Ascending aorta (tissue), 2 donors: ENCODE measurements around the gene PIEZO1. TPM values are rescaled to one million over a fixed set of nuclear protein-coding genes. Genes with fewer than 3 reads are reported as not detected.

Source experiments
- DNase-seq, 2 donors: peaks; one replicate each; pipeline ENCODE4 v3.0.0-alpha.2; 2019; ENCODE audit warnings: low spot score in 2 of 2
- H3K27ac ChIP-seq, 2 donors: fragments of 200-600 bp; sonication (generic); one replicate each; pipeline ENCODE4 v1.5.1; 2016 to 2017; ENCODE audit warnings: mild to moderate bottlenecking in 1 of 2
- H3K27me3 ChIP-seq: fragments of 200-600 bp; sonication (generic); one replicate; pipeline ENCODE4 v1.5.1; 2017
- H3K36me3 ChIP-seq, 2 donors: fragments of 200-600 bp; sonication (generic); one replicate each; pipeline ENCODE4 v1.5.1; 2016
- H3K4me1 ChIP-seq, 2 donors: fragments of 200-600 bp; sonication (generic); one replicate each; pipeline ENCODE4 v1.5.1; 2016 to 2017; ENCODE audit warnings: mild to moderate bottlenecking in 1 of 2
- H3K4me3 ChIP-seq, 2 donors: fragments of 200-600 bp; sonication (generic); one replicate each; pipeline ENCODE4 v1.5.1; 2016 to 2017; ENCODE audit warnings: mild to moderate bottlenecking in 1 of 2
- H3K9me3 ChIP-seq, 2 donors: fragments of 200-600 bp; sonication (generic); one replicate each; pipeline ENCODE4 v1.5.1; 2016
- CTCF ChIP-seq, 3 experiments: fragments of 200-600 bp in 2 of 3; fragments of 450-650 bp in 1 of 3; sonication (generic) in 2 of 3; IDR thresholded peaks; one replicate each; pipeline ENCODE4 v1.5.1; 2016 to 2019; ENCODE audit warnings: antibody characterized with exemption in 3 of 3, mild to moderate bottlenecking in 1 of 3, moderate library complexity in 1 of 3
- intact Hi-C: fragments of 100-400 bp; cut with DNase I; formaldehyde crosslinking; loops from one replicate; pipeline ENCODE4 v1.15.1; 2023
- total RNA-seq: library from RNA; depleted of rRNA; stranded (reverse); fragments of >200 nt; gene quantifications from one replicate; pipeline ENCODE4 v1.1.0, GENCODE V29; 2016

PIEZO1 gene
- total RNA-seq, 1 donor from 2014 or later, result 428 TPM

- intact Hi-C loops, result no loop called here
- DNase-seq, result no peak
- H3K27ac ChIP-seq, result no peak overlapping the region
Measured at GRCh38 chr16:88787579-88788314, 2.7 kb upstream of the PIEZO1 start.

GRCh38 chr16:88784856-88785105 lies 239 bp downstream of the PIEZO1 start:
- no peak for DNase-seq
- Histone ChIP-seq H3K4me1 (peaks cover 15 to 26% of the 10 kb centered on the region in 2 donors), H3K27ac (peak overlapping the region; percentile 90 to 93), H3K27me3 (no peaks in the 10 kb centered on the region), H3K36me3 (no peaks in the 10 kb centered on the region), H3K4me3 (peak overlapping the region; percentile 93 to 95), H3K9me3 (no peaks in the 10 kb centered on the region)
- intact Hi-C loops, result loop anchor here (1.0 to 2.0 kb wide), 8 partner anchors 16 to 121 kb away; partner anchors contain the start of genes CDT1, CTU2, GALNS and MVD
- no peak for TF ChIP-seq CTCF (IDR thresholded peaks at IDR 0.05)

More at GRCh38 chr16:88787579-88788314, 2.7 kb upstream of the PIEZO1 start:
- no peak overlapping the region for H3K4me3 ChIP-seq
- no peaks in the 10 kb centered on the region for H3K36me3 ChIP-seq
- H3K27me3 ChIP-seq, result no peaks in the 10 kb centered on the region
- no peaks in the 10 kb centered on the region for H3K9me3 ChIP-seq
- H3K4me1 ChIP-seq, result peaks cover 10 to 15% of the 10 kb centered on the region in 2 donors
- TF ChIP-seq CTCF (IDR thresholded peaks at IDR 0.05), result no peak

- Histone ChIP-seq H3K9me3 (no peaks in the 10 kb centered on the region), H3K27me3 (no peaks in the 10 kb centered on the region), H3K36me3 (no peaks in the 10 kb centered on the region), H3K4me3 (peak overlapping the region; percentile 93 to 95), H3K27ac (peak overlapping the region; percentile 90 to 93), H3K4me1 (peaks cover 15 to 31% of the 10 kb centered on the region in 2 donors)
- intact Hi-C loops, result loop anchor here (1.0 to 2.0 kb wide), 5 partner anchors 15 to 121 kb away; partner anchors contain the start of genes CDT1, CTU2, GALNS and MVD
- peak; percentile 48 to 89 for DNase-seq
- TF ChIP-seq CTCF (IDR thresholded peaks at IDR 0.05), result peak; percentile 31 to 67 (median 48)
Measured at GRCh38 chr16:88784074-88784855, 755 bp downstream of the PIEZO1 start.

- TF ChIP-seq CTCF (IDR thresholded peaks at IDR 0.05), result no peak
- intact Hi-C loops, result loop anchor here (1.0 to 2.0 kb wide), 5 partner anchors 15 to 120 kb away; partner anchors contain the start of genes CDT1, CTU2, GALNS and MVD
- Histone ChIP-seq H3K36me3 (no peaks in the 10 kb centered on the region), H3K27ac (peak overlapping the region; percentile 90 to 93), H3K4me1 (peaks cover 15 to 33% of the 10 kb centered on the region in 2 donors), H3K4me3 (peak overlapping the region; percentile 93 to 95), H3K27me3 (no peaks in the 10 kb centered on the region), H3K9me3 (no peaks in the 10 kb centered on the region)
- no peak for DNase-seq
Measured at GRCh38 chr16:88783391-88784073, 1.5 kb downstream of the PIEZO1 start.
